Jurkat, Clone E6-1 (cell line): ENCODE data around the gene NSUN2. TPM values are rescaled to one million over a fixed set of nuclear protein-coding genes. Genes with fewer than 3 reads are reported as not detected.
A peak's percentile ranks its signal among the peaks of the same experiment; 100 is the strongest.
"Not testable (repeated sequence)": the region's sequence is repeated elsewhere in the genome, so short reads cannot be mapped to it uniquely, and the experiment has no call there.

ENCODE experiments used
- DNase-seq: peaks from one replicate; pipeline ENCODE4 v3.0.0-alpha.2; 2011; ENCODE audit warnings: low read depth, low spot score
- H3K4me3 ChIP-seq: 2 replicates; pipeline ENCODE4 v1.5.1; 2011; ENCODE audit warnings: mild to moderate bottlenecking, low read length, control low read depth, moderate library complexity
- polyA plus RNA-seq: library from polyadenylated mRNA; unstranded; fragments of >200 nt; gene quantifications from one replicate; pipeline ENCODE4 v1.2.1, GENCODE V29; 2012; ENCODE audit warnings: missing spikeins; ENCODE audit not compliant: insufficient read length, insufficient read depth

NSUN2 gene
- 139 TPM for polyA plus RNA-seq

- peak within 1 kb of the TSS; percentile 97 for H3K4me3 ChIP-seq
- DNase-seq: peak; percentile 84
These were observed at the start of gene NSUN2, which contains the start of gene SRD5A1 for GRCh38 chr5:6632888-6633468. Gene NSUN2, minus strand, starts transcription at chr5:6633044. Its CDS starts 65 bp downstream, at chr5:6632979. Gene SRD5A1, plus strand, starts transcription at chr5:6633440. Its CDS starts 137 bp downstream, at chr5:6633577.

- H3K4me3 ChIP-seq: no peak overlapping the region
- DNase-seq: no peak
These were observed 49.4 kb upstream of the NSUN2 start for GRCh38 chr5:6682239-6682638.

- no peak for DNase-seq
- H3K4me3 ChIP-seq: no peak overlapping the region
These were observed 48.8 kb upstream of the NSUN2 start for GRCh38 chr5:6681682-6682081.

GRCh38 chr5:6680922-6681321, 48.1 kb upstream of the NSUN2 start:
- DNase-seq: no peak
- H3K4me3 ChIP-seq: no peak overlapping the region

- DNase-seq: no peak
- no peak overlapping the region for H3K4me3 ChIP-seq
These were observed 45.5 kb upstream of the NSUN2 start for GRCh38 chr5:6678385-6678784.

- no peak overlapping the region for H3K4me3 ChIP-seq
- no peak for DNase-seq
These were observed 43.9 kb upstream of the NSUN2 start for GRCh38 chr5:6676702-6677101.

- no peak overlapping the region for H3K4me3 ChIP-seq
- no peak for DNase-seq
These were observed 43.1 kb upstream of the NSUN2 start for GRCh38 chr5:6675784-6676491.

- no peak for DNase-seq
- H3K4me3 ChIP-seq: no peak overlapping the region
These were observed 42.0 kb upstream of the NSUN2 start for GRCh38 chr5:6674886-6675285.

GRCh38 chr5:6674421-6674820, 41.6 kb upstream of the NSUN2 start:
- no peak for DNase-seq
- H3K4me3 ChIP-seq: no peak overlapping the region

GRCh38 chr5:6673963-6674362, 41.1 kb upstream of the NSUN2 start:
- H3K4me3 ChIP-seq: no peak overlapping the region
- no peak for DNase-seq

- DNase-seq: no peak
- H3K4me3 ChIP-seq: no peak overlapping the region
These were observed 40.2 kb upstream of the NSUN2 start for GRCh38 chr5:6673031-6673430.

- DNase-seq, H3K4me3 ChIP-seq: not testable (repeated sequence)
These were observed 35.9 kb upstream of the NSUN2 start for GRCh38 chr5:6668717-6669116.

GRCh38 chr5:6667648-6668047, 34.8 kb upstream of the NSUN2 start:
- DNase-seq: no peak
- no peak overlapping the region for H3K4me3 ChIP-seq

GRCh38 chr5:6666762-6667161, 33.9 kb upstream of the NSUN2 start:
- no peak overlapping the region for H3K4me3 ChIP-seq
- DNase-seq: no peak

GRCh38 chr5:6660688-6661087, 27.8 kb upstream of the NSUN2 start:
- DNase-seq: no peak
- H3K4me3 ChIP-seq: no peak overlapping the region

GRCh38 chr5:6659941-6660684, 27.3 kb upstream of the NSUN2 start:
- no peak overlapping the region for H3K4me3 ChIP-seq
- no peak for DNase-seq

GRCh38 chr5:6656680-6657079, 23.8 kb upstream of the NSUN2 start:
- no peak for DNase-seq
- no peak overlapping the region for H3K4me3 ChIP-seq

GRCh38 chr5:6655432-6655831, 22.6 kb upstream of the NSUN2 start:
- H3K4me3 ChIP-seq: no peak overlapping the region
- no peak for DNase-seq

GRCh38 chr5:6652025-6652424, 19.2 kb upstream of the NSUN2 start:
- H3K4me3 ChIP-seq: no peak overlapping the region
- DNase-seq: no peak

- H3K4me3 ChIP-seq: no peak overlapping the region
- no peak for DNase-seq
These were observed 16.8 kb upstream of the NSUN2 start for GRCh38 chr5:6649681-6650080.
